ENCODE data around the gene FANCC.

Gene FANCC

DNA sequence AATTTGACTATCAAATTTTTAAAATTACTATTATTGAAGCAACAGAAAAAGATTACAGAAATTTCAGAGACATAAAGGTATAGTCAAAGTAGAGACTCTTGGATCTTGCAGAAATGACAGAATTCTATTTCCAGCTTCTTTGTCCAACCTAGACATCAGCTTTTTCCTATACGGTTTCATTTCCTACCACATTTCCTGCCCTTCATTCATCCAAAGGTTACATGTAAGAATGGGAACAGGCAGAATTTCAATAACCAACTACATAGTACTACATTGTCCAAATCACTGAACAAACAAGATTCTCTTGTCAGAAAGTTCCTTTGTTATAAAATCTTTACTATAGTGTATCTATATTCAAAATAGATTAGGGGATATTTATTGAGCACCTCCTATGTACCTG is 124.9 kb downstream of the FANCC start:
- DNase-seq: no peak

- no peak for DNase-seq
Measured at GRCh38 chr9:95190413-95190812, 127.1 kb downstream of the FANCC start.

GRCh38 chr9:95189251-95190098 is 128.0 kb downstream of the FANCC start:
- no peak for DNase-seq

- DNase-seq: no peak
Measured at GRCh38 chr9:95188459-95188858, 129.1 kb downstream of the FANCC start.

GRCh38 chr9:95185956-95186355 is 131.6 kb downstream of the FANCC start:
- no peak for DNase-seq

GRCh38 chr9:95182854-95183563 is 134.5 kb downstream of the FANCC start:
- DNase-seq: no peak

GRCh38 chr9:95181835-95182234 is 135.7 kb downstream of the FANCC start:
- no peak for DNase-seq

DNA sequence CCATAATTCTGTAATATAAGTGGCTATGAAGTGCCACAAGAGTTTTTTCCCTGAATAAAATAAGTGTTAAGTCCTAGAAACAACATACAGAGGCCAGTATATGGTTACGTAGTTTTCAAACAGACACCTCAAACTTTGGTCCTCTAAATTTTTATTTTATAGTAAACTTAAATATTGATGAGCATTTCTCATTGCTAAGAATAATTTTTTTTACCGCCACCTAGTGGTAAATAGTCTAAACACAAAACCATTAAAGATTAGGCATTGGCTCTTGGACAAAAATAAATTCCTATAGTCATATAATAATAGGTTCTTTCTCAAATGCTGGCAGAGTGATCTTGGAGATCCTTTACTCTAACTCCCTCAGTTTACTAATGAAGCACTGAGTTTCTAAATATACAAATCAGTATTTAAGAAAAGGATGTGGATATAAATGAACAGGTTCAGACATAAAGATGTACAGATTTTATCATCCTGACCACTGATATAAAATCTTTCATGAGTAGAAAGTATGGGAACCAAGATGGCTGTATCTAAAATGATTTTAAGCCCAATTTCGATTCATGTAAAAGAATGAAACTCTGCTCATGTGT is 136.2 kb downstream of the FANCC start:
- DNase-seq: no peak

DNA sequence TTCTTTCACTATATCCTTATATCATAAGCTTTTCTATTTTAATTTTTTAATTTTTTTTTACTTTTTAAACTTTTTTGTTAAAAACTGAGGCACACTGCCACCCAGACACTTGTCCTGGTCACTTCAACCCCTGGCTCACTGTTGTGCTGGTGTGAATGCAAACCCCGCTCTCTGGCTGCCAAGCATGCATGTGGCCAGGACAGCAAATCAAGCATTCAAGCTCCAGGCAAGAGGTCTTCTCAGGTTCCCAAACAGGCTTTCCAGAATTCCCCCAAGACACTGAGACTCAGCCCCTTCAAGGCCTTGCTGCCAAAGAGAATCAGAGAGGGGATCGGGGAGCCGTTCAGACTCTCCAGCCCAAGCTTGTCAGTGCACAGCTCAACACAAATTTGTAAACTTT is 139.9 kb downstream of the FANCC start:
- DNase-seq: no peak

GRCh38 chr9:95176755-95177319 is 140.7 kb downstream of the FANCC start:
- no peak for DNase-seq

DNA sequence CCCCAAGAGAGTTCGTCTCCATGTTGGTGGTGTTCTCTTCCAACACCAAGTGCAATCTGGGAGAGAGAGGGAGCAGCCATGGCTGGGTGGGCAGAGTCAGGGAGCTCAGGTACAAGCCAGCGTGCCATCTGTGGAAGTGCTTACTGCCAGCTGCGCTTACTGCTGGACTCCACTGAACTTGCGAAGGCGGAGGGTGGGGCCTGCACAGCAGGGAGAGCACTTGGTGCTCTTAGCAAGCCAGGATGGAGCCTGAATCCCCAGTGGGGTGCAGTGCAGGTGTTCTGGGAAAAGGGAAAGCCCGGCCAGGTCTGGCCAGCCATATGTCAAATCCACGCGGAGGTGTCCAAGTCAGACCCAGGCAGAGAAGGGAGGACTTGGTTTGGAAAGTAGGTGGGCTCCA is 142.0 kb downstream of the FANCC start:
- no peak for DNase-seq

- no peak for DNase-seq
Measured at GRCh38 chr9:95174038-95174437, 143.5 kb downstream of the FANCC start.

DNA sequence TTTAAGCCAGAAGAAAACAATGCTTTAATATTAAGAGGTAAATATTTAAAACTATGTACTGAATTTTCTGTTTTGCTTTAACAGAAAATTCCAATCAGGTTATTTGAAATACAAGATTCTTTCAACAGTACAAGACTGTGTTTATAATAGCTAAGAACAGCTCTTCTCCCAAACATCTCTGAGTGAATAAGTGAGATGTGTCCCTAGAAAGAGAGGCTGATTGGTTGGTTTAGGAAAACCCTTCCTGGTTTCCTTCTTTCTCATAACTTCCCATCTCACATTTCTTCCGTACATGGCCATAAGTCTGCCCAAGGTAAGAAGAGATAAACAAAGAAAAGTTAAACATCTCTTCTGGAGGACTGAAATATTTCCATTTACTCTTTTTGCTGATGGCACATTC is 145.9 kb downstream of the FANCC start:
- DNase-seq: no peak

- DNase-seq: no peak
Measured at GRCh38 chr9:95171001-95171400, 146.5 kb downstream of the FANCC start.

GRCh38 chr9:95167998-95168397 is 149.5 kb downstream of the FANCC start:
- DNase-seq: no peak

GRCh38 chr9:95165004-95165403 is 152.5 kb downstream of the FANCC start:
- DNase-seq: no peak

GRCh38 chr9:95157481-95158151 is 159.9 kb downstream of the FANCC start:
- DNase-seq: no peak

DNA sequence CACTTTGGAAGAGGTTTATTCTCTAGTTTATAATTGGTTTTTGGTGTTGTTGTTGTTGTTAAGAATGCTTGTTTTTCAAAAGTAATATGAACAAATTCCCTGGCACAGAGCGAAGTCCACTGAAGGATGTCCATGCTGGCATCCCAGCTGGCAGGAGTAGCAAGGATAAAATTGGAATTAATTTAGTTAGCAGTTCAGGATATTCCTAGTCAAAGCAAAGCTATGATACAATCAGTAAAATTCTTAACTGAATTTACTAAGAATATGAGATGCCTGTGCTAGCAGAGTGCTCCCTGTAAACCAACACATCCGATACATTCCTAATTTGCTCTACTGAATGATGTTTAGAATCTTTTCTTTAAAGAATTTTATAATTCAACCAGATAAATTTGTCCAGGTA is 161.4 kb downstream of the FANCC start:
- DNase-seq: no peak

DNA sequence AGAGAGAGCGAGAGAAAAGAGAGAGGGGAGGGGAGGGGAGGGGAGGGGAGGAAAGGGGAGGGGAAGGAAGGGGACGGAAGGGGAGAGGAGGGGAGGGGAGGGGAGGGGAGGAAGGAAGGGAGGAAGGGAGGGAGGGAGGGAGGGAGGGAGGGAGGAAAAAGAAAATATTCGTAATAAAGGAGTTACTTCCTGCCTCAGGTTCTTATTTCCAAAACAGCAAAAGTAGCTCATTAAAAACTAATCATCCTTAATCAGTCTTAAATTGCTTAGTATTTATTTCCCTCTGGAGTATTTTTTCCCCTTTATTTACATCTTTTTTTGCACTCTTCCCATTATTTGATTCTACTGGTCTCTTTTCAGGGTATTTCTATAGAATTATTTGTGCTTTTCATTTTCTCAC is 162.3 kb downstream of the FANCC start:
- no peak for DNase-seq

- DNase-seq: no peak
Measured at GRCh38 chr9:95150903-95151302, 166.6 kb downstream of the FANCC start.

GRCh38 chr9:95148208-95148520 is 169.3 kb downstream of the FANCC start:
- no peak for DNase-seq

- no peak for DNase-seq
Measured at GRCh38 chr9:95147452-95148207, 169.9 kb downstream of the FANCC start.
